H9 (cell line): ENCODE measurements around the gene PIK3R4. TPM values are rescaled to one million over a fixed set of nuclear protein-coding genes. Genes with fewer than 3 reads are reported as not detected.

Experiments used
- DNase-seq: peaks from one replicate; pipeline ENCODE4 v3.0.0-alpha.2; 2017
- H2AFZ ChIP-seq: one replicate; pipeline ENCODE4 v1.6.1; 2013; ENCODE audit warnings: mild to moderate bottlenecking, low read length, control low read depth, moderate library complexity
- H2AK5ac ChIP-seq: 2 replicates; pipeline ENCODE4 v1.6.1; 2013; ENCODE audit warnings: low read length, control low read depth, mixed read lengths; ENCODE audit not compliant: insufficient read length
- H2BK120ac ChIP-seq: one replicate; pipeline ENCODE4 v1.6.1; 2013; ENCODE audit warnings: low read depth, mild to moderate bottlenecking, low read length, control low read depth, inconsistent platforms; ENCODE audit not compliant: poor library complexity, severe bottlenecking
- H2BK12ac ChIP-seq: 2 replicates; pipeline ENCODE4 v1.6.1; 2013; ENCODE audit warnings: low read length, control low read depth, mixed read lengths, low read depth; ENCODE audit not compliant: insufficient read length
- H2BK15ac ChIP-seq: 2 replicates; pipeline ENCODE4 v1.6.1; 2013; ENCODE audit warnings: low read depth, low read length, control low read depth
- H2BK20ac ChIP-seq: one replicate; pipeline ENCODE4 v1.6.1; 2013; ENCODE audit warnings: low read depth, mild to moderate bottlenecking, low read length, control low read depth, inconsistent platforms; ENCODE audit not compliant: poor library complexity, severe bottlenecking
- H2BK5ac ChIP-seq: 2 replicates; pipeline ENCODE4 v1.6.1; 2013; ENCODE audit warnings: low read length, control low read depth, mixed read lengths; ENCODE audit not compliant: insufficient read length
- H3K14ac ChIP-seq: 2 replicates; pipeline ENCODE4 v1.6.1; 2013; ENCODE audit warnings: low read length, control low read depth; ENCODE audit not compliant: insufficient read depth
- H3K18ac ChIP-seq: 2 replicates; pipeline ENCODE4 v1.6.1; 2013; ENCODE audit warnings: low read depth, mild to moderate bottlenecking, mixed read lengths, low read length, control low read depth; ENCODE audit not compliant: insufficient read length
- H3K23ac ChIP-seq: 2 replicates; pipeline ENCODE4 v1.6.1; 2013; ENCODE audit warnings: low read length, control low read depth, mixed read lengths, low read depth; ENCODE audit not compliant: insufficient read length
- H3K23me2 ChIP-seq: 2 replicates; pipeline ENCODE4 v1.6.1; 2013; ENCODE audit warnings: low read depth, mild to moderate bottlenecking, mixed read lengths, low read length, control low read depth; ENCODE audit not compliant: insufficient read length, poor library complexity, severe bottlenecking
- H3K27ac ChIP-seq: 2 replicates; pipeline ENCODE4 v1.5.1; 2013; ENCODE audit warnings: low read length, control low read depth, mixed read lengths, low read depth; ENCODE audit not compliant: insufficient read length
- H3K27me3 ChIP-seq: 2 replicates; pipeline ENCODE4 v1.6.1; 2013; ENCODE audit warnings: low read length, control low read depth, inconsistent platforms; ENCODE audit not compliant: insufficient read depth
- H3K4ac ChIP-seq: 2 replicates; pipeline ENCODE4 v1.6.1; 2013; ENCODE audit warnings: low read depth, mild to moderate bottlenecking, control low read depth, inconsistent platforms, low read length, moderate library complexity
- H3K4me1 ChIP-seq: 2 replicates; pipeline ENCODE4 v1.6.1; 2013; ENCODE audit warnings: low read length, control low read depth, inconsistent platforms; ENCODE audit not compliant: insufficient read depth
- H3K4me2 ChIP-seq: 2 replicates; pipeline ENCODE4 v1.6.1; 2013; ENCODE audit warnings: low read length, control low read depth, mixed read lengths; ENCODE audit not compliant: insufficient read length, insufficient read depth
- H3K56ac ChIP-seq: 2 replicates; pipeline ENCODE4 v1.6.1; 2013; ENCODE audit warnings: low read depth, mild to moderate bottlenecking, mixed read lengths, low read length, control low read depth; ENCODE audit not compliant: insufficient read length
- H3K79me1 ChIP-seq: 2 replicates; pipeline ENCODE4 v1.6.1; 2013; ENCODE audit warnings: low read depth, mild to moderate bottlenecking, moderate library complexity, low read length, control low read depth, inconsistent platforms; ENCODE audit not compliant: insufficient read depth, poor library complexity, severe bottlenecking
- H3K79me2 ChIP-seq: 2 replicates; pipeline ENCODE4 v1.6.1; 2013; ENCODE audit warnings: low read length, control low read depth, inconsistent platforms; ENCODE audit not compliant: insufficient read depth
- H3K9ac ChIP-seq: 2 replicates; pipeline ENCODE4 v1.6.1; 2013; ENCODE audit warnings: low read length, control low read depth, mixed read lengths; ENCODE audit not compliant: insufficient read length; ENCODE audit errors: extremely low read depth
- H3K9me3 ChIP-seq: one replicate; pipeline ENCODE4 v1.6.1; 2013; ENCODE audit warnings: low read depth, low read length, inconsistent platforms; ENCODE audit not compliant: control insufficient read depth
- H3T11ph ChIP-seq: one replicate; pipeline ENCODE4 v1.6.1; 2013; ENCODE audit warnings: mild to moderate bottlenecking, low read length, control low read depth, inconsistent platforms
- H4K20me1 ChIP-seq: one replicate; pipeline ENCODE4 v1.6.1; 2013; ENCODE audit not compliant: control insufficient read depth, insufficient read length, insufficient read depth
- H4K5ac ChIP-seq: 2 replicates; pipeline ENCODE4 v1.6.1; 2013; ENCODE audit warnings: low read depth, mild to moderate bottlenecking, mixed read lengths, low read length, control low read depth; ENCODE audit not compliant: insufficient read length
- H4K8ac ChIP-seq: replicated peaks from 2 replicates; pipeline ENCODE4 v1.6.1; 2013; ENCODE audit warnings: low read length, control low read depth, mixed read lengths, low read depth; ENCODE audit not compliant: insufficient read length
- H4K91ac ChIP-seq: 2 replicates; pipeline ENCODE4 v1.6.1; 2013; ENCODE audit warnings: low read depth, mild to moderate bottlenecking, moderate library complexity, mixed read lengths, low read length, control low read depth; ENCODE audit not compliant: insufficient read length
- H3K27ac Mint-ChIP-seq, 3 experiments: 2 replicates in 2 of 3; 3 replicates in 1 of 3; pipeline ENCODE4 v1.8.0; 2020 to 2021; ENCODE audit warnings: mixed read lengths in 3 of 3, mild to moderate bottlenecking in 1 of 3, moderate library complexity in 1 of 3
- H3K27me3 Mint-ChIP-seq: 2 replicates; pipeline ENCODE4 v1.8.0; 2021; ENCODE audit warnings: low read depth, mild to moderate bottlenecking, moderate library complexity, mixed read lengths
- H3K36me3 Mint-ChIP-seq, 3 experiments: 2 replicates in 2 of 3; 3 replicates in 1 of 3; pipeline ENCODE4 v1.8.0; 2020 to 2021; ENCODE audit warnings: low read depth in 3 of 3, mixed read lengths in 3 of 3; ENCODE audit not compliant: insufficient read depth in 1 of 3
- H3K4me1 Mint-ChIP-seq, 2 experiments: 2 replicates each; pipeline ENCODE4 v1.8.0; 2020; ENCODE audit warnings: mixed read lengths in 2 of 2
- H3K4me3 Mint-ChIP-seq, 2 experiments: 2 replicates in 1 of 2; 3 replicates in 1 of 2; pipeline ENCODE4 v1.8.0; 2020 to 2021; ENCODE audit warnings: mild to moderate bottlenecking in 2 of 2, mixed read lengths in 2 of 2, moderate library complexity in 1 of 2
- H3K9me3 Mint-ChIP-seq, 2 experiments: 2 replicates in 1 of 2; 3 replicates in 1 of 2; pipeline ENCODE4 v1.8.0; 2020; ENCODE audit warnings: mild to moderate bottlenecking in 2 of 2, mixed read lengths in 2 of 2, moderate library complexity in 1 of 2
- WGBS: extraction: QIAGEN DNeasy Blood & Tissue Kit; methylation state at CpG from one replicate; pipeline ENCODE4 v1.1.7; 2013; ENCODE audit warnings: missing lambda C conversion rate, low lambda C conversion rate, mixed read lengths; ENCODE audit not compliant: insufficient read length; ENCODE audit errors: extremely low coverage; 5-methylcytosine and 5-hydroxymethylcytosine counted together
- total RNA-seq: library from RNA; stranded (reverse); gene quantifications from 2 replicates; pipeline ENCODE4 v1.2.1, GENCODE V29; 2021
- TF ChIP-seq, protein P1 (sequence below): fragments of 200-600 bp; sonication (generic); conservative IDR thresholded peaks from 3 replicates; pipeline ENCODE4 v1.8.0; 2021; ENCODE audit warnings: antibody characterized with exemption, mild to moderate bottlenecking

PIK3R4 gene
- total RNA-seq, 1 experiment from 2014 or later = 28.6 TPM

DNA sequence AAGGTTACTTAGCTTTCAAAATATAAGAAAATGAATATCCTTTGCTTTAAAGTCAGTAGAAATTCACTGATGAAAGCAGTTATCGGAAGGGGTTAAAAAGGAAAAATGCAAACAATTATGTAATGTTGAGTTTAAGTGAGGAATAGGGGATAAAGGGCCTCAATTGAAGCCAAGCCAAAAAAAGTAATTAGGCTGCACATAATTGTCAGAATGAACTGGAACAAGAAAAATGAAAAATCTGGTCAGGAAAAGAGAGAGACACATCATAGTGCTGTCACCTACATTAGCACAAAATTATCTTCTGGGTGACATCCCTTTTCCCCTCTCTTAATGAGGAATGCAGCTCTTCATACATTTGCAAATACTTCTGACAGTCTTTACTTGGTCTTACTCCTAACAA lies 48.8 kb upstream of the PIK3R4 start:
- Histone ChIP-seq H3K4me2 (peak overlapping the region; percentile 12), H3K79me1 (no peaks in the 10 kb centered on the region), H4K91ac (no peak overlapping the region), H3T11ph (no peak overlapping the region), H2AK5ac (no peak overlapping the region), H2BK15ac (no peak overlapping the region), H2BK20ac (no peak overlapping the region), H3K56ac (no peak overlapping the region), H4K20me1 (no peaks in the 10 kb centered on the region), H4K5ac (no peak overlapping the region), H2BK12ac (no peak overlapping the region), H4K8ac (no peak overlapping the region), H3K4ac (no peak overlapping the region), H3K27ac (no peak overlapping the region), H3K9me3 (no peaks in the 10 kb centered on the region), H2BK120ac (no peak overlapping the region), H3K14ac (no peak overlapping the region), H3K23ac (no peak overlapping the region), H3K79me2 (no peaks in the 10 kb centered on the region), H3K9ac (no peak overlapping the region), H2AFZ (no peak overlapping the region), H2BK5ac (no peak overlapping the region), H3K4me1 (no peaks in the 10 kb centered on the region; the same call in 1 of the 2 replicates), H3K18ac (no peak overlapping the region), H3K27me3 (no peaks in the 10 kb centered on the region), H3K23me2 (no peaks in the 10 kb centered on the region)
- DNase-seq = no peak
- H3K36me3 Mint-ChIP-seq = no peaks in the 10 kb centered on the region
- WGBS = 100% methylated on average over 1 of the region's 1 CpG
- no peak overlapping the region for H3K4me3 Mint-ChIP-seq
- H3K4me1 Mint-ChIP-seq = peaks cover 18 to 24% of the 10 kb centered on the region in 2 experiments
- TF ChIP-seq, protein P1, sequence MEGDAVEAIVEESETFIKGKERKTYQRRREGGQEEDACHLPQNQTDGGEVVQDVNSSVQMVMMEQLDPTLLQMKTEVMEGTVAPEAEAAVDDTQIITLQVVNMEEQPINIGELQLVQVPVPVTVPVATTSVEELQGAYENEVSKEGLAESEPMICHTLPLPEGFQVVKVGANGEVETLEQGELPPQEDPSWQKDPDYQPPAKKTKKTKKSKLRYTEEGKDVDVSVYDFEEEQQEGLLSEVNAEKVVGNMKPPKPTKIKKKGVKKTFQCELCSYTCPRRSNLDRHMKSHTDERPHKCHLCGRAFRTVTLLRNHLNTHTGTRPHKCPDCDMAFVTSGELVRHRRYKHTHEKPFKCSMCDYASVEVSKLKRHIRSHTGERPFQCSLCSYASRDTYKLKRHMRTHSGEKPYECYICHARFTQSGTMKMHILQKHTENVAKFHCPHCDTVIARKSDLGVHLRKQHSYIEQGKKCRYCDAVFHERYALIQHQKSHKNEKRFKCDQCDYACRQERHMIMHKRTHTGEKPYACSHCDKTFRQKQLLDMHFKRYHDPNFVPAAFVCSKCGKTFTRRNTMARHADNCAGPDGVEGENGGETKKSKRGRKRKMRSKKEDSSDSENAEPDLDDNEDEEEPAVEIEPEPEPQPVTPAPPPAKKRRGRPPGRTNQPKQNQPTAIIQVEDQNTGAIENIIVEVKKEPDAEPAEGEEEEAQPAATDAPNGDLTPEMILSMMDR = no peak
- no peaks in the 10 kb centered on the region for H3K9me3 Mint-ChIP-seq
- H3K27me3 Mint-ChIP-seq = no peaks in the 10 kb centered on the region
- 0 out of 7 replicates have a peak overlapping the region, but pooled peaks of 1 of the 3 experiments have one; percentile 77 for H3K27ac Mint-ChIP-seq
